ENCODE data around the gene PLPPR2.
"Not testable (repeated sequence)": the region's sequence is repeated elsewhere in the genome, so short reads cannot be mapped to it uniquely, and the experiment has no call there.

Gene PLPPR2

GRCh38 chr19:11355160-11356073 lies at the start of gene PLPPR2:
TSS of gene PLPPR2 (plus strand) at chr19:11355432. CDS start at chr19:11357674, 2,242 bp downstream.
- peak; percentile 95 for DNase-seq (ENCODE audit: low spot score)

GRCh38 chr19:11306337-11306736 lies 48.9 kb upstream of the PLPPR2 start:
- DNase-seq (ENCODE audit: low spot score) = no peak

- not testable (repeated sequence) for DNase-seq (ENCODE audit: low spot score)
These were observed 34.8 kb upstream of the PLPPR2 start for GRCh38 chr19:11320278-11320995.

GRCh38 chr19:11321191-11322126 lies 33.8 kb upstream of the PLPPR2 start:
- DNase-seq (ENCODE audit: low spot score) = no peak

- DNase-seq (ENCODE audit: low spot score) = no peak
These were observed 32.8 kb upstream of the PLPPR2 start for GRCh38 chr19:11322269-11323024.

GRCh38 chr19:11323601-11324078 lies 31.6 kb upstream of the PLPPR2 start:
- DNase-seq (ENCODE audit: low spot score) = no peak

- DNase-seq (ENCODE audit: low spot score) = peak; percentile 80
These were observed 31.1 kb upstream of the PLPPR2 start for GRCh38 chr19:11324079-11324661.

GRCh38 chr19:11324748-11325389 lies 30.4 kb upstream of the PLPPR2 start:
- DNase-seq (ENCODE audit: low spot score) = no peak

GRCh38 chr19:11325544-11325943 lies 29.7 kb upstream of the PLPPR2 start:
- no peak for DNase-seq (ENCODE audit: low spot score)

GRCh38 chr19:11330127-11330526 lies 25.1 kb upstream of the PLPPR2 start:
- no peak for DNase-seq (ENCODE audit: low spot score)

- DNase-seq (ENCODE audit: low spot score) = no peak
These were observed 23.7 kb upstream of the PLPPR2 start for GRCh38 chr19:11331502-11331901.

- DNase-seq (ENCODE audit: low spot score) = no peak
These were observed 22.4 kb upstream of the PLPPR2 start for GRCh38 chr19:11332822-11333221.

- DNase-seq (ENCODE audit: low spot score) = not testable (repeated sequence)
These were observed 21.4 kb upstream of the PLPPR2 start for GRCh38 chr19:11333838-11334237.

- DNase-seq (ENCODE audit: low spot score) = no peak
These were observed 19.6 kb upstream of the PLPPR2 start for GRCh38 chr19:11335449-11336146.

- no peak for DNase-seq (ENCODE audit: low spot score)
These were observed 18.2 kb upstream of the PLPPR2 start for GRCh38 chr19:11337080-11337479.

GRCh38 chr19:11338121-11338520 lies 17.1 kb upstream of the PLPPR2 start:
- DNase-seq (ENCODE audit: low spot score) = no peak

GRCh38 chr19:11338569-11339253 lies 16.5 kb upstream of the PLPPR2 start:
- no peak for DNase-seq (ENCODE audit: low spot score)

- peak; percentile 95 for DNase-seq (ENCODE audit: low spot score)
These were observed 15.8 kb upstream of the PLPPR2 start, which contains the start of gene RAB3D for GRCh38 chr19:11339254-11340098. TSS of gene RAB3D (minus strand) at chr19:11339657. CDS start at chr19:11337399, 2,258 bp downstream.

All from hepatic stellate cell (primary cell).